ENCODE data around the gene C9orf43.
"Not testable (repeated sequence)": the region's sequence is repeated elsewhere in the genome, so short reads cannot be mapped to it uniquely, and the experiment has no call there.

C9orf43 gene

GRCh38 chr9:113417370-113417769 is 6.8 kb downstream of the C9orf43 start:
- DNase-seq (ENCODE audit: low spot score), result no peak

DNA sequence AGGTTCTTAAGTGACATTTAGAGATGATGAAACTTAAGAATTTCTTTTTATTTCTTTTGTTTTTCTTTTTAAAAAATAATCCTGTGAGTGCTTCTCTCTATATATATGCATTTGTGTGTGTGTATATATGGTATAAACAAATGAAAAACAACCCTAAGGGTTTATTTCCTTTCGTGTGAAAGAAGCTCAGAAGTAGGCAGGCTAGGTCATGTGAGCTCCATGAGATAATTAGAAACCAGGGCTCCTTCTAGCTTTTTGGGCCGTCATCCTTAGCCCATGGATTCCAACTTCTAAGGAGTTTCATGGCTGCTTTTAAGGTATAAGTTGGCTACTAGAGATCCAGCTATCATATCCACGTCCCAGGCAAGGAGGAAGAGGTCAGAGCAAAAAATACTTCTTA is 11.2 kb downstream of the C9orf43 start:
- no peak for DNase-seq (ENCODE audit: low spot score)

DNA sequence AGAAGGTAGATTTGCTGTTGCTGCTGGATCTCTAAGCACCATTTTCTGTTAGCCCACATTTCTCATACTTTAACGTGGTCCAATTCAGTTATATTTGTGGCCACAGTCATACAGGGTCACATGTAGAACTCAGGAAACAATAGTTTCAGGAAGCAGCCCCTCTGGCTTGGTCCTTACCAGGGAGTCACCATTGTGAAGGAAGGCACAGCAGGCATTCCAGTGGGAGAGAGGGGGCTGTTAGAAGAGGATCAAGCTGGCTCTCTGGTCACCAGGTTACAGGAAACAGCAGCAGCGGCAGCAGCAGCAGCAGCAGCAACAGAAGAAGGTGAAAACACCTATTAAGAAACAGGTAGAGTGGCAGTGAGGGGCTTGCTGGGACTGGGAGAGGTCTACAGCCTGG is 14.5 kb downstream of the C9orf43 start:
- DNase-seq (ENCODE audit: low spot score), result no peak

- DNase-seq (ENCODE audit: low spot score), result no peak
Observed at GRCh38 chr9:113426701-113427100, 16.2 kb downstream of the C9orf43 start.

DNA sequence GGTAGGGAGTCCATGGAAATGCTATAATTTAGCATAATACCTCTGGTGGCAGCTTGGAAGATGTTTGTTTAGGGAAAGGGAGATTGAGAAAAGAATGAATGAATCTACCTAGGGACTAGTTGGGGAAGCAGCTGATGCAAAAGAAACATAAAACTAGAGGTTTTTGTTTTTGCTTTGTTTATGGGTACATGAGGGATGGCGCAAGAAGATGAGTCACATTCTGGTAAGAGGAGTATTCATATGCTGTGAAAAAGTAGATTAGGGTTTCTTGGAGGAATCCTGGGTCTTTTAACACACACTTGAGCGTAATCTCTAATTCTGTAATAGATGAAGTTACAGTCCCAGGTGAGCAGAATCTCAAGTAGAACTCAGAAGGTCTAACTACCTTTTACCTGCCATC is 17.1 kb downstream of the C9orf43 start:
- no peak for DNase-seq (ENCODE audit: low spot score)

GRCh38 chr9:113428062-113428615 is 17.6 kb downstream of the C9orf43 start:
- DNase-seq (ENCODE audit: low spot score), result no peak

DNA sequence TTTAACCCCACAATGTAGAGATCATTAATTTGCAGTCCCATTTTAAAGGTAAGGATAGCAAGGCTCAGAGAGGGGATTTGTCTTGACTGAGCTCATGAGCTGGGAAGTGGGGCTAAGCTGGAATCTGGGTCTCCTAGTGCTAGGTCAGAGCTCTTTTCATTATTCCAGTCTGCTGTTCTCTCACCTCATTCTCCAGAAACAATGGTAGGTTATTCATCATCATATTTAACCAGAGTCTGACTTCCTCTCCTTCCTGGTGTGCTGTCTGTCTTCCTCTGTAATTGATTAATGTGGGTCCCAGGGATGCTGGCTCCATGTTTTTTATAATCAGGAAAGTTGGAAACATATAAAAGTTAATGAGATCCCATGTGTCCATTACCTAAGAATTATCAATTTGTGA is 20.6 kb downstream of the C9orf43 start:
- no peak for DNase-seq (ENCODE audit: low spot score)

DNA sequence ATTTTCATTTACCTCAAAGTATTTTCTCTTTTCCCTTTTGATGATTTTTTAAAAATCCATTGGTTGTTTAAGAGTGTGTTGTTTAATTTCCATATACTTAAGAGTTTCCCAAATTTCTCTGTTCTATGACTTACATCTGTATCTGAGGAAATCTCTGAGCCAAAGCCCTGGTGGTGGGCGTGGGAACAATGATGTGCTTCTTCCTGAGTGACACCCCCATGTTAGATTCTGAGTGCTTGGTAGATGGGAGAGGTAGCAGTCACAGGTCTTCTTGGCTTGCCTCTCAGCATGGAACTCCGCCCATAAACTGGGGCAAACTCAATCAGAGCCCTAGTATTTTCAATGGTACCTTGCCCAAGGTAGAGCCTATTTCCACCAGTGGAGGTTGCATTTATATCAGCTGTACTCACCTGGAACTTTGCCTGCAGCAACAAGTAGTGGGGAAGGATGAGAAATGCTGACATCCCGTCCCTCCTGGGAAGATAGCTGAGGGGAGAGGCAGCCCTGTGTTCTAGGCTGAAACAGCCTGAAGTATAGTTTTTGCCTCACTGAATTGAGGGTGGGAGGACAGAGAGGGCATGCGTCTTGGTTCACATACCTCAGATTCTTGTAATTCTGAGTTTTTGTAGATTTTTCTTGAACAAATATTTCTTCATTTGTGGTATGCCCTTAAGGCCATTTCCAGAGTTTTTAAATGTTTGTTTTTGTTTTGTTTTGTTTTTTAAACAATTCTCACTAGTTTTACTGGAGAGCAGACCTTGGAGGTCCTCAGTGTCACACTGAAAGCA is 26.4 kb downstream of the C9orf43 start:
- no peak for DNase-seq (ENCODE audit: low spot score)

GRCh38 chr9:113437716-113438115 is 27.2 kb downstream of the C9orf43 start:
- not testable (repeated sequence) for DNase-seq (ENCODE audit: low spot score)

DNA sequence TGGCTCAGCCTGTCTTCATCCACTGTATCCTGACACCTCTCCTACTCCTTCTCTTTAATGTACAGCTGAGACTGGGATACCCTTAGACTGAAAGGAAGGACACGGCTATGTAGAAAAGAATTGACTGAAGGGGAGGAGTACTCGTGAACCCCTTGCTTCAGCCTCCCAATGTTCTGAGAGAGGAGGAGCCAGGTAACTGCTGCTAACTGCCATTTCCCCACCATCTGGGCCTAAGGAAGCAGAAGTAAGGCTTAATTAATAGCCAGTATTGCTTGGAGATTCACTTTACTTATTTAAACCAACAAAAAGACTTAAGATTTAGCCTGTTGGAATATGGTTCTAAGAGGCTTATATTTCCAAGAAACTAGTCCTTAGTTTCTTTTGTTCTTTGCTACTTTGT is 34.2 kb downstream of the C9orf43 start:
- DNase-seq (ENCODE audit: low spot score), result no peak

GRCh38 chr9:113446323-113446740 is 35.8 kb downstream of the C9orf43 start:
- peak; percentile 87 for DNase-seq (ENCODE audit: low spot score)

DNA sequence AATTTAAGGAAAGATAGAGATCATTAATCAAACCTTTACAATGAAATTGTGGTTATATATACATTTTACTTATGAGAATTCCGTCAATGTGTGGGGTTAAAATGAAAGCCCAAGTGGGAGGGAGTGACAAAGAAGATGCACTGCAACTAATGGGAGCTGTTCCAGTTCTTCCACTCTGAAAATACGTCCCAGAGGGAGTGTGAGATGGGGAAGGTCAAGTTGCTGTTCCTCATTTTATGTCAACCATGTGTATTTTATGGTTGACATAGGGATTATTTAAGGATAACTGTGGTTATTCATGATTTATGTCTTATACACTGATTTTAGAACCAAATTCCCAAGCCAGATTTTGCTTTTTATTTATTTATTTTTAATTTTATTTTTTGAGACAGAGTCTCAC is 38.8 kb downstream of the C9orf43 start:
- no peak for DNase-seq (ENCODE audit: low spot score)

- no peak for DNase-seq (ENCODE audit: low spot score)
Observed at GRCh38 chr9:113452113-113452605, 41.6 kb downstream of the C9orf43 start.

GRCh38 chr9:113454914-113455761 is 44.6 kb downstream of the C9orf43 start:
- DNase-seq (ENCODE audit: low spot score), result peak; percentile 46

DNA sequence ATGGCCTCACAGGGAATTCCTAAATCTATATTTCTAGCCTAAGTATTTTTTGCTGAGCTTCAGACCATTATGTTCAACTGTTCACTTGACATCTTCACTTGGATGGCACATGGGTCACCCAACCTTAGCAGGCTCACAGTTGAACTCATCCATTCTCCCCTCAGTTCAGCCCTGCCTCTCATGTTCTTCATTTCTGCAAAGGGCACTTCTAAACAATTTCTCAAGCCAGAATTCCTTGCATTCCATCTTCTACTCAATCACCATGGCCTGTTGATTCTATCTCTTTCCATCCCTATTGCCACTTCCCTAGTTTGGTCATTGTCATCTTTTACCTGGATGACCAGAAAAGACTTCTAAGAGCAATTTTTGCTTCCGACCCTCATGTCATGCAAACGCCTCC is 45.7 kb downstream of the C9orf43 start:
- DNase-seq (ENCODE audit: low spot score), result no peak

DNA sequence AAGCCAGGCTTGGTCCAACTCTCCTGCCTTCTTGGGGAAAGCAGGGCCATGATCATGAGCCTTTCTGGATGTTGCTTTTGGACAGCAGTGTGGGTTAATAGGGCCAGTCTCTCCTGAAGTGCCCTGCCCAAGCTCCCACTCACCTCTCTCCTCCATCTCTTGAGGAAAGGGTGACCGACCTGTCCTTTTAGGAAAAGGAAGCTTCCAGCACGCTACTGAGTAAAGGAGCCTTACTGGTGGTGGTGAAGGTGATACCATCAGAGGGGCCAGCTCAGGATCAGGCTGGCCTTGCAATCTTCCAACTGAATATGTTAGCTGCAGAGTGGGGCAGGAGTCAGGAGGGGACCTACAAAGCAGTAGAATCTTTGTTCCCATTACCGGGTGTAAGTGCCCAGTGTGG is 50.7 kb downstream of the C9orf43 start:
- no peak for DNase-seq (ENCODE audit: low spot score)

DNA sequence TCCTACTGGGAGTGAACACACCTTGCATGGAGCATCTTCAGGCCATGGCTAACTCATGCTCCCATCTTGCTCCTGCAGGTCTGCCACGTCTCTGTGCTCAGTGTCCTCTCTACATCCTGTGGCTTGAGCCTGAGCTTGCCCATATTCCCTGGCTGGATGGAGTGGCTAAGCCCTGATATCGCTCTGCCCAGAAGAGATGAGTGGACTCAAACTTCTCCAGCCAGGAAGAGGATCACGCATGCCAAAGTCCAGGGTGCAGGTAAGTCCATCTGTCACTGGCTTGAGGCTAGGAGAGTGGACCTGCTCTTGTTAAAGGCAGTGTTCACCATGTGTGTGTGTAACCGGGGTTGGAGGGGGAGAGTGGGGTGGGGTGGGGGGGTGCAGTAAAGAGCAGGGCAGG is 51.4 kb downstream of the C9orf43 start:
- no peak for DNase-seq (ENCODE audit: low spot score)

DNA sequence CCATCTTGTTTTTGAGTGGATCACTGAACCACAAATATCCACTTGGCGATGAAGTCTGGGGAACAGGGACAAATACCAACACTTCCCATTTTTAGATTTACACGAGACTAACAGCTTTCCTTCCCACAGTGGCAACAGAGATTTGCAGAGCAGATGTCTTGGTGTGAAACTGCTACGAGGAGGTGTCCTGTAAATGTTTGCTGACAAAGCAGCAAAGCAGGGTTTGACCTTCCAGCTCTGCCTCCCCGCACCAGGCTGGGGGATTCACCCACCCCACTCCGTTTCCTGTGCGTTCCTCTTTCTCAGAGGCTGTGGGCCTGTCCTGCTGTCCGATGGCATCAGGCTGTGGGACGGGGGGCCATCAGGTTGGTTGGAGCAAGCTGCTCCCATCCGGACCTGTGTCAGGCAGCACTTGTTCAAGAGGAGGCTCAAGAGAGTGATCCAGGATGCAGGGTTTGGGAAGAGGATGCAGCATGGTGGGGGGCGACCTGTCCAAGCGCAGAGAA is 52.3 kb downstream of the C9orf43 start:
- no peak for DNase-seq (ENCODE audit: low spot score)

GRCh38 chr9:113463418-113464285 is 53.1 kb downstream of the C9orf43 start, which contains the start of gene RGS3:
TSS of gene RGS3 (plus strand) at chr9:113463727. CDS start at chr9:113463803, 76 bp downstream.
- DNase-seq (ENCODE audit: low spot score), result no peak

GRCh38 chr9:113464286-113464660 is 53.7 kb downstream of the C9orf43 start:
- DNase-seq (ENCODE audit: low spot score), result no peak

GRCh38 chr9:113465599-113466140 is 55.1 kb downstream of the C9orf43 start:
- DNase-seq (ENCODE audit: low spot score), result no peak

Data from COLO829 (cell line).